HAP-1 (cell line): ENCODE measurements around the gene RDH12.
A peak's percentile ranks its signal among the peaks of the same experiment; 100 is the strongest.
"Not testable (repeated sequence)": the region's sequence is repeated elsewhere in the genome, so short reads cannot be mapped to it uniquely, and the experiment has no call there.

ENCODE experiments used
- DNase-seq, 2 experiments: peaks; one replicate each; pipeline ENCODE4 v3.0.0-alpha.2; 2016 to 2020; ENCODE audit warnings: low spot score in 2 of 2
- H3K27me3 ChIP-seq: fragments of 250-450 bp; sonication (Bioruptor Pico); 2 replicates; pipeline ENCODE4 v1.5.1; 2020; ENCODE audit warnings: low read depth, mild to moderate bottlenecking, moderate library complexity
- H3K36me3 ChIP-seq: fragments of 250-450 bp; sonication (Bioruptor Pico); replicated peaks from 2 replicates; pipeline ENCODE4 v1.5.1; 2020; ENCODE audit warnings: mild to moderate bottlenecking
- H3K4me1 ChIP-seq: fragments of 250-450 bp; sonication (Bioruptor Pico); 2 replicates; pipeline ENCODE4 v1.5.1; 2020; ENCODE audit warnings: mild to moderate bottlenecking
- H3K4me3 ChIP-seq: fragments of 250-450 bp; sonication (Bioruptor Pico); 2 replicates; pipeline ENCODE4 v1.5.1; 2020; ENCODE audit warnings: mild to moderate bottlenecking, moderate library complexity
- H3K9me3 ChIP-seq: fragments of 250-450 bp; sonication (Bioruptor Pico); 2 replicates; pipeline ENCODE4 v1.5.1; 2020; ENCODE audit warnings: mild to moderate bottlenecking, moderate library complexity
- in situ Hi-C: fragments of 300-500 bp; cut with MboI; formaldehyde crosslinking; loops from 3 replicates; pipeline ENCODE4 v1.14.3; 2020; ENCODE audit warnings: low sequenced_read_pairs, inconsistent platforms, mixed read lengths

RDH12 gene

GRCh38 chr14:67683842-67684241 lies 17.8 kb upstream of the RDH12 start:
- DNase-seq = no peak
- in situ Hi-C loops = no loop called here
- no peak overlapping the region for H3K4me3 ChIP-seq
- no peaks in the 10 kb centered on the region for H3K9me3 ChIP-seq
- peaks cover 5% of the 10 kb centered on the region; the same call in 1 of the 2 replicates for H3K4me1 ChIP-seq
- H3K36me3 ChIP-seq = peaks cover 66% of the 10 kb centered on the region
- H3K27me3 ChIP-seq = no peaks in the 10 kb centered on the region

- Histone ChIP-seq H3K27me3 (no peaks in the 10 kb centered on the region), H3K36me3 (peaks cover 69% of the 10 kb centered on the region), H3K4me3 (no peak overlapping the region), H3K9me3 (no peaks in the 10 kb centered on the region), H3K4me1 (peaks cover 11% of the 10 kb centered on the region)
- in situ Hi-C loops = no loop called here
- DNase-seq = no peak
Measured at GRCh38 chr14:67690011-67690410, 11.7 kb upstream of the RDH12 start.

- Histone ChIP-seq H3K4me3 (peak overlapping the region; percentile 75), H3K9me3 (no peaks in the 10 kb centered on the region), H3K4me1 (peaks cover 12% of the 10 kb centered on the region), H3K27me3 (no peaks in the 10 kb centered on the region), H3K36me3 (peaks cover 30% of the 10 kb centered on the region)
- peak; percentile 86 to 93 for DNase-seq
- in situ Hi-C loops = no loop called here
Measured at GRCh38 chr14:67694791-67695393, 6.8 kb upstream of the RDH12 start.

- in situ Hi-C loops = no loop called here
- H3K4me3 ChIP-seq = peak within 1 kb of the TSS; percentile 75
- DNase-seq = peak; percentile 93
- peaks cover 12% of the 10 kb centered on the region for H3K4me1 ChIP-seq
- H3K27me3 ChIP-seq = no peaks in the 10 kb centered on the region
- no peaks in the 10 kb centered on the region for H3K9me3 ChIP-seq
- H3K36me3 ChIP-seq = peaks cover 24% of the 10 kb centered on the region
Measured at GRCh38 chr14:67695394-67695949, 6.2 kb upstream of the RDH12 start, which contains the start of gene RDH11. TSS of gene RDH11 (minus strand) at chr14:67695764. CDS start at chr14:67695703, 61 bp downstream.

- in situ Hi-C loops = no loop called here
- no peaks in the 10 kb centered on the region for H3K9me3 ChIP-seq
- no peak overlapping the region for H3K4me3 ChIP-seq
- H3K4me1 ChIP-seq = peaks cover 12% of the 10 kb centered on the region
- no peaks in the 10 kb centered on the region for H3K27me3 ChIP-seq
- peaks cover 8% of the 10 kb centered on the region for H3K36me3 ChIP-seq
- DNase-seq = no peak
Measured at GRCh38 chr14:67697006-67697405, 4.7 kb upstream of the RDH12 start.

- no peaks in the 10 kb centered on the region for H3K36me3 ChIP-seq
- in situ Hi-C loops = no loop called here
- H3K4me1 ChIP-seq = peaks cover 12% of the 10 kb centered on the region
- DNase-seq = no peak
- no peaks in the 10 kb centered on the region for H3K27me3 ChIP-seq
- H3K9me3 ChIP-seq = no peaks in the 10 kb centered on the region
- no peak overlapping the region for H3K4me3 ChIP-seq
Measured at GRCh38 chr14:67698179-67698578, 3.5 kb upstream of the RDH12 start.

- DNase-seq = no peak
- Histone ChIP-seq H3K36me3 (no peaks in the 10 kb centered on the region), H3K4me1 (no peaks in the 10 kb centered on the region), H3K27me3 (no peaks in the 10 kb centered on the region), H3K4me3 (no peak overlapping the region), H3K9me3 (no peaks in the 10 kb centered on the region)
- in situ Hi-C loops = loop anchor here (5.0 to 10.0 kb wide), 2 partner anchors 122 to 279 kb away; no protein-coding TSS in a partner anchor
Measured at GRCh38 chr14:67703997-67704396, 2.3 kb downstream of the RDH12 start.

GRCh38 chr14:67704484-67705089 lies 2.9 kb downstream of the RDH12 start:
- H3K4me3 ChIP-seq = no peak overlapping the region
- no peaks in the 10 kb centered on the region for H3K4me1 ChIP-seq
- DNase-seq = peak; percentile 51 to 75
- in situ Hi-C loops = loop anchor here (5.0 to 10.0 kb wide), 2 partner anchors 122 to 280 kb away; no protein-coding TSS in a partner anchor
- no peaks in the 10 kb centered on the region for H3K9me3 ChIP-seq
- no peaks in the 10 kb centered on the region for H3K36me3 ChIP-seq
- H3K27me3 ChIP-seq = no peaks in the 10 kb centered on the region

- H3K36me3 ChIP-seq = no peaks in the 10 kb centered on the region
- no peaks in the 10 kb centered on the region for H3K4me1 ChIP-seq
- H3K4me3 ChIP-seq = no peak overlapping the region
- no peak for DNase-seq
- H3K27me3 ChIP-seq = no peaks in the 10 kb centered on the region
- in situ Hi-C loops = loop anchor here (10.0 kb wide), 1 partner anchor 280 kb away; no protein-coding TSS in a partner anchor
- H3K9me3 ChIP-seq = 0 out of 2 replicates have a peak, but pooled peaks cover 4% of the 10 kb centered on the region
Measured at GRCh38 chr14:67705211-67705610, 3.5 kb downstream of the RDH12 start.

GRCh38 chr14:67709346-67709745 lies 7.7 kb downstream of the RDH12 start:
- not testable (repeated sequence) for H3K36me3 ChIP-seq, H3K4me3 ChIP-seq, DNase-seq, H3K9me3 ChIP-seq, H3K4me1 ChIP-seq, H3K27me3 ChIP-seq
- in situ Hi-C loops = loop anchor here (10.0 kb wide), 1 partner anchor 285 kb away; no protein-coding TSS in a partner anchor

GRCh38 chr14:67709796-67710195 lies 8.1 kb downstream of the RDH12 start:
- in situ Hi-C loops = loop anchor here (10.0 kb wide), 1 partner anchor 285 kb away; no protein-coding TSS in a partner anchor
- H3K4me3 ChIP-seq, H3K4me1 ChIP-seq, H3K9me3 ChIP-seq, H3K36me3 ChIP-seq, H3K27me3 ChIP-seq, DNase-seq: not testable (repeated sequence)

- Histone ChIP-seq H3K9me3 (0 out of 2 replicates have a peak, but pooled peaks cover 4% of the 10 kb centered on the region), H3K4me1 (no peaks in the 10 kb centered on the region), H3K27me3 (no peaks in the 10 kb centered on the region), H3K36me3 (no peaks in the 10 kb centered on the region), H3K4me3 (no peak overlapping the region)
- no peak for DNase-seq
- in situ Hi-C loops = no loop called here
Measured at GRCh38 chr14:67710209-67710608, 8.5 kb downstream of the RDH12 start.

GRCh38 chr14:67717048-67717447 lies 15.4 kb downstream of the RDH12 start:
- peaks cover 8% of the 10 kb centered on the region for H3K27me3 ChIP-seq
- no peak overlapping the region for H3K4me3 ChIP-seq
- H3K36me3 ChIP-seq = no peaks in the 10 kb centered on the region; the same call in 1 of the 2 replicates
- no peaks in the 10 kb centered on the region for H3K9me3 ChIP-seq
- in situ Hi-C loops = no loop called here
- no peaks in the 10 kb centered on the region for H3K4me1 ChIP-seq
- DNase-seq = no peak

- Histone ChIP-seq H3K27me3 (peaks cover 17% of the 10 kb centered on the region), H3K4me1 (no peaks in the 10 kb centered on the region), H3K9me3 (no peaks in the 10 kb centered on the region), H3K36me3 (no peaks in the 10 kb centered on the region; the same call in 1 of the 2 replicates), H3K4me3 (no peak overlapping the region)
- DNase-seq = no peak
- in situ Hi-C loops = no loop called here
Measured at GRCh38 chr14:67718265-67718664, 16.6 kb downstream of the RDH12 start.
